ENCODE results near the gene ZRANB1. TPM values are rescaled to one million over a fixed set of nuclear protein-coding genes. Genes with fewer than 3 reads are reported as not detected.

The ZRANB1 gene
- total RNA-seq, 1 donor from 2014 or later = 24.7 TPM

- no peak for DNase-seq (ENCODE audit: low spot score in 2 of 2)
- peak overlapping the region in 1 of 2 donors; percentile 17 for H3K4me3 ChIP-seq
- H3K27ac ChIP-seq = peak overlapping the region; percentile 90 to 94
- H3K27me3 ChIP-seq = no peaks in the 10 kb centered on the region
- H3K4me1 ChIP-seq = peaks cover 51 to 93% of the 10 kb centered on the region in 2 donors
- intact Hi-C loops (cut with DNase I) = no loop called here
- TF ChIP-seq, protein P1, sequence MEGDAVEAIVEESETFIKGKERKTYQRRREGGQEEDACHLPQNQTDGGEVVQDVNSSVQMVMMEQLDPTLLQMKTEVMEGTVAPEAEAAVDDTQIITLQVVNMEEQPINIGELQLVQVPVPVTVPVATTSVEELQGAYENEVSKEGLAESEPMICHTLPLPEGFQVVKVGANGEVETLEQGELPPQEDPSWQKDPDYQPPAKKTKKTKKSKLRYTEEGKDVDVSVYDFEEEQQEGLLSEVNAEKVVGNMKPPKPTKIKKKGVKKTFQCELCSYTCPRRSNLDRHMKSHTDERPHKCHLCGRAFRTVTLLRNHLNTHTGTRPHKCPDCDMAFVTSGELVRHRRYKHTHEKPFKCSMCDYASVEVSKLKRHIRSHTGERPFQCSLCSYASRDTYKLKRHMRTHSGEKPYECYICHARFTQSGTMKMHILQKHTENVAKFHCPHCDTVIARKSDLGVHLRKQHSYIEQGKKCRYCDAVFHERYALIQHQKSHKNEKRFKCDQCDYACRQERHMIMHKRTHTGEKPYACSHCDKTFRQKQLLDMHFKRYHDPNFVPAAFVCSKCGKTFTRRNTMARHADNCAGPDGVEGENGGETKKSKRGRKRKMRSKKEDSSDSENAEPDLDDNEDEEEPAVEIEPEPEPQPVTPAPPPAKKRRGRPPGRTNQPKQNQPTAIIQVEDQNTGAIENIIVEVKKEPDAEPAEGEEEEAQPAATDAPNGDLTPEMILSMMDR (IDR thresholded peaks at IDR 0.05) = peak in 1 of 3 experiments; percentile 17
- H3K36me3 ChIP-seq = no peaks in the 10 kb centered on the region
- H3K9me3 ChIP-seq = no peaks in the 10 kb centered on the region
These were observed 76.7 kb downstream of the ZRANB1 start for GRCh38 chr10:125018576-125019143.

GRCh38 chr10:125020386-125020785, 78.5 kb downstream of the ZRANB1 start:
- DNase-seq (ENCODE audit: low spot score in 2 of 2) = no peak
- H3K27ac ChIP-seq = peak overlapping the region; percentile 90 to 94
- H3K36me3 ChIP-seq = no peaks in the 10 kb centered on the region
- intact Hi-C loops (cut with DNase I) = no loop called here
- peaks cover 47 to 94% of the 10 kb centered on the region in 2 donors for H3K4me1 ChIP-seq
- H3K9me3 ChIP-seq = no peaks in the 10 kb centered on the region
- no peak overlapping the region for H3K4me3 ChIP-seq
- TF ChIP-seq, protein P1 (IDR thresholded peaks at IDR 0.05) = no peak
- H3K27me3 ChIP-seq = no peaks in the 10 kb centered on the region

DNA sequence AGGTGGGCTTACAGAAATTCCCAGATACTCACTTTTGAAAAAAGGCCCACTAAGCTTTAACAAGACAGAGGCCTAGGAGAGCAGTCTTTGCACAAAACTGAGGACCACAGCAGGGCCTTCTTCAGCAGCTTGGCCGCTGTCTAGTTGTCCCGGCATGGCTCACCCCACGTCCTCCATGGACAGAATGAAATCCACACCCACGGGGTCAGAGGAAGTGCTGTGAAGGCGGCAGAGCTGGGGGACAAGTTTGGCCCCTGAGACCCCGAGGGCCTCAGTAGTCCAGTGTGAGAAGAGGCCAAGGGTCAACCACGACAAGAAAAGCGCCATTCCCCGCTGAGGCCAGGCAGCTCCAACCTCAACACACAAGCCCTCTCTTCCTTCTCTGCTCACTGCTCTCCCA, 78.9 kb downstream of the ZRANB1 start:
- TF ChIP-seq, protein P1 (IDR thresholded peaks at IDR 0.05) = no peak
- peak overlapping the region; percentile 90 to 94 for H3K27ac ChIP-seq
- H3K27me3 ChIP-seq = no peaks in the 10 kb centered on the region
- no peak overlapping the region for H3K4me3 ChIP-seq
- H3K4me1 ChIP-seq = peaks cover 42 to 93% of the 10 kb centered on the region in 2 donors
- no peak for DNase-seq (ENCODE audit: low spot score in 2 of 2)
- intact Hi-C loops (cut with DNase I) = no loop called here
- no peaks in the 10 kb centered on the region for H3K36me3 ChIP-seq
- H3K9me3 ChIP-seq = no peaks in the 10 kb centered on the region

DNA sequence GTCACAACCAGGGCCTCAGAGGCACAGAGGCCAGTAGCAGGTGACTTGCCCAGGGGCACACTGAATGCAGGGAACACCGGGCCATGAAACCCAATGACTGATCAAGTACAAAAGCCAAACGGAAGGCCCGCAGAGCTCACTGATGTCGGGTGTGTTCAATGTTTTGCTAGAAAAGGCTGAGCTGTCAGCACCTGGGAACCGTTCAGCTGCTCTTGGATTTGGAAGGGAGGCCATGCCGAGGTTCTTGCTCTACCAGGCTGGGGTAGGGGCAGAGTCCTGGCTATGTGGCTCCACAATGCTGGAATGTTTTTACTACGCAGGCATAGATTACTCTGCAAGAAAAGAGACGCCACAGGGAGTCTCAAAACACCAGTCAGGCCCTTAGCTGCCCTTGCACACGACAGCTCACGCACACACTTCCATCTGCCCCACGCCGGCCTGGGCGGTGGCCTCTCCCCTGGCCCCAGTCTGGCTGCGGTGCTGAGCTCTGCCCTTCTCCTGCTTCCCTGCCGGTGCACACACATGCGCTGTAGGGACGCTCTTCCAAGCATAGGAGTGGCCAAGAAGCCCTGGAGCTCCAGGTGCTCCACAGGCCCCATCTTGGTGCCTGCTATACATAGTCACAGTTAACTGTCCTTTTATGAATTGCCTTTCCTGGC, 79.9 kb downstream of the ZRANB1 start:
- H3K36me3 ChIP-seq = peaks cover under 1 to 9% of the 10 kb centered on the region in 2 donors
- no peaks in the 10 kb centered on the region for H3K9me3 ChIP-seq
- peaks cover 43 to 90% of the 10 kb centered on the region in 2 donors for H3K4me1 ChIP-seq
- peak overlapping the region; percentile 90 to 94 for H3K27ac ChIP-seq
- no peaks in the 10 kb centered on the region for H3K27me3 ChIP-seq
- no peak overlapping the region for H3K4me3 ChIP-seq
- no peak for DNase-seq (ENCODE audit: low spot score in 2 of 2)
- TF ChIP-seq, protein P1 (IDR thresholded peaks at IDR 0.05) = no peak
- intact Hi-C loops (cut with DNase I) = no loop called here

- Histone ChIP-seq H3K36me3 (peaks cover 4 to 15% of the 10 kb centered on the region in 2 donors), H3K9me3 (no peaks in the 10 kb centered on the region), H3K4me3 (no peak overlapping the region), H3K27me3 (no peaks in the 10 kb centered on the region), H3K4me1 (peaks cover 36 to 81% of the 10 kb centered on the region in 2 donors), H3K27ac (peak overlapping the region; percentile 90 to 94)
- intact Hi-C loops (cut with DNase I) = no loop called here
- TF ChIP-seq, protein P1 (IDR thresholded peaks at IDR 0.05) = no peak
- DNase-seq (ENCODE audit: low spot score in 2 of 2) = no peak
These were observed 80.7 kb downstream of the ZRANB1 start for GRCh38 chr10:125022671-125023070.

Data from ascending aorta (tissue), 2 donors.